HepG2 (cell line): ENCODE data around the gene NME4. TPM values are rescaled to one million over a fixed set of nuclear protein-coding genes. Genes with fewer than 3 reads are reported as not detected.

Experiments
- ARNT2 ChIP-seq: sonication (generic); formaldehyde crosslinking; IDR thresholded peaks from 2 replicates; pipeline ENCODE4 v1.8.0; 2022; ENCODE audit warnings: mild to moderate bottlenecking, low read depth, missing genetic modification reagents, moderate library complexity
- CC2D1A ChIP-seq: sonication (generic); formaldehyde crosslinking; IDR thresholded peaks from 2 replicates; pipeline ENCODE4 v1.8.1; 2023; ENCODE audit warnings: mild to moderate bottlenecking, missing genetic modification reagents
- MEF2D ChIP-seq: sonication (generic); formaldehyde crosslinking; IDR thresholded peaks from 2 replicates; pipeline ENCODE4 v1.5.1; 2020; ENCODE audit warnings: mild to moderate bottlenecking, missing genetic modification reagents
- MYNN ChIP-seq: sonication (generic); formaldehyde crosslinking; IDR thresholded peaks from 2 replicates; pipeline ENCODE4 v1.4.0; 2020; ENCODE audit warnings: mild to moderate bottlenecking, low read depth, missing genetic modification reagents
- NR2F2 ChIP-seq: IDR thresholded peaks from 2 replicates; pipeline ENCODE4 v1.6.1; 2012; ENCODE audit warnings: low read depth, inconsistent platforms, borderline replicate concordance
- SP4 ChIP-seq: sonication (generic); formaldehyde crosslinking; IDR thresholded peaks from 2 replicates; pipeline ENCODE4 v1.8.1; 2023; ENCODE audit warnings: mild to moderate bottlenecking, missing genetic modification reagents
- YEATS4 ChIP-seq: sonication (generic); formaldehyde crosslinking; IDR thresholded peaks from 2 replicates; pipeline ENCODE4 v1.4.0; 2020; ENCODE audit warnings: missing genetic modification reagents, borderline replicate concordance
- ZNF451 ChIP-seq: sonication (generic); formaldehyde crosslinking; IDR thresholded peaks from 2 replicates; pipeline ENCODE4 v1.5.0; 2020; ENCODE audit warnings: mild to moderate bottlenecking, missing genetic modification reagents
- polyA plus RNA-seq, 8 experiments: library from polyadenylated mRNA; depleted of rRNA in 3 of 8; stranded (reverse) in 7 of 8; unstranded in 1 of 8; fragments of >200 nt; fragmentation: Illumina TruSeq in 4 of 8; extraction: Trizol in 4 of 8; gene quantifications; 2 replicates each; pipeline versions ENCODE4 v1.2.1 to v1.2.3, GENCODE V29; 2011 to 2016; ENCODE audit warnings: low read depth in 4 of 8, missing spikeins in 1 of 8, mixed read lengths in 1 of 8; ENCODE audit not compliant: insufficient read depth in 1 of 8
- total RNA-seq, 5 experiments: library from RNA; depleted of rRNA; stranded (reverse); fragments of >200 nt; fragmentation: Illumina TruSeq; extraction: Trizol; gene quantifications; 2 replicates each; pipeline ENCODE4 v1.2.3, GENCODE V29; 2016; ENCODE audit warnings: low read depth in 1 of 5
- TF ChIP-seq, protein P1 (sequence below): sonication (generic); formaldehyde crosslinking; IDR thresholded peaks from 2 replicates; pipeline ENCODE4 v1.9.0; 2021; ENCODE audit warnings: missing genetic modification reagents, mild to moderate bottlenecking, borderline replicate concordance
- TF ChIP-seq, protein P2 (sequence below): fragments of 450-650 bp; IDR thresholded peaks from 2 replicates; pipeline ENCODE4 v1.6.1; 2017; ENCODE audit warnings: mild to moderate bottlenecking

The NME4 gene
- total and polyA plus RNA-seq, 2 of the 13 experiments (the other 11 are each of a cell fraction or from before 2014, with no cell fraction given), result 121 to 263 TPM

DNA sequence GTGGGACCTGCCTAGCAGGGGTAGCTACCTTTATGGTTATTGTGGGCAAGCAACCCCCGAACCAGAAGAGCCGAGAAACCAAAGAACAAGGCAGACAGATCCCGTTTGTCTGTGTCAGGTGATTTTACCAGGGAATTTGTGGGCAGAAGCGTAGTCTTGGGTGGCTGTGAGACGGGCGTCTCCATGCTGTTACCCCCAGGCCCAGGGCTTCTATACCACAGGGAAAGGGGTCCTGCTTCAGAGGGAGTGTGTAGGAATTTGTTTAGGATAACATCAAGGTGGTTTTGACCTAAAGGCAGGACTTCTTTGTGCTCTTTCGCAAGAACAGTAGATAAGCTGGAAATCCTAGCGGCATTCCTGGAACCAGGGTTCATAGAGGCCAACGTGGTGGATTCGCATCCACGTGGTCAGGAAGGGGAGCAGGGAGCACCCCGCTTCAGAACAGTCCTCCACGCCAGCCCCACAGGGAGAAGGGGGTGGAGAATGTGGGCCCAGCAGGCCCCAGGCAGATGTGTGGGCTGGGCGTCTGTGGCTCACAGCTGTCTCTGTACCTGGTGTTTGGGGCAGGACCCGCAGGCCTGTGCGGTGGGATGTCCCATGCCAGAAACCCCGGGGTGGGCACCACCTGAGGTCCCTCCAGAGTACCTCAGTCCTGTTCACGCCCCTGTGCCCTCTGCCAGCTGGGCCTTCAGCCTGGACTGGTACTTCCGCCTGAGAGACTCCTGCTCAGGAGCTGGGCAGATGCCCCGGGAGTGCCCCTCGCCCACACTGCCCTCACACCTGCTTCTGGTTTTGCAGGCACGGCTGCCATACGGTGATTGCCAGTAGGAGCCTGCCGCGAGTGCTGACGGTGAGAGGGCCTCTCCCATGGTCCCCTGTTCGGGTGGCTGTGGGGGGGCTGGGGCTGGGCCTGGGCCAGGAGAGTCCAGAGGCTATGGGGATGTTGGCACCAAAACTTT lies 8.8 kb downstream of the NME4 start (continued):
- TF ChIP-seq MEF2D (CRISPR knock-in tag) (0 out of 2 replicates have a peak, but pooled peaks have one; percentile 44), NR2F2 (peak; percentile 89), MYNN (CRISPR knock-in tag) (no peak), ARNT2 (peak; percentile 73), ZNF451 (CRISPR knock-in tag) (peak; percentile 65; the same call in 1 of the 2 replicates), YEATS4 (peak; percentile 93), SP4 (CRISPR knock-in tag) (peak; percentile 55; the same call in 1 of the 2 replicates), CC2D1A (no peak)
- TF ChIP-seq, protein P1, sequence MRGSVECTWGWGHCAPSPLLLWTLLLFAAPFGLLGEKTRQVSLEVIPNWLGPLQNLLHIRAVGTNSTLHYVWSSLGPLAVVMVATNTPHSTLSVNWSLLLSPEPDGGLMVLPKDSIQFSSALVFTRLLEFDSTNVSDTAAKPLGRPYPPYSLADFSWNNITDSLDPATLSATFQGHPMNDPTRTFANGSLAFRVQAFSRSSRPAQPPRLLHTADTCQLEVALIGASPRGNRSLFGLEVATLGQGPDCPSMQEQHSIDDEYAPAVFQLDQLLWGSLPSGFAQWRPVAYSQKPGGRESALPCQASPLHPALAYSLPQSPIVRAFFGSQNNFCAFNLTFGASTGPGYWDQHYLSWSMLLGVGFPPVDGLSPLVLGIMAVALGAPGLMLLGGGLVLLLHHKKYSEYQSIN (CRISPR knock-in tag), result no peak
- TF ChIP-seq, protein P2, sequence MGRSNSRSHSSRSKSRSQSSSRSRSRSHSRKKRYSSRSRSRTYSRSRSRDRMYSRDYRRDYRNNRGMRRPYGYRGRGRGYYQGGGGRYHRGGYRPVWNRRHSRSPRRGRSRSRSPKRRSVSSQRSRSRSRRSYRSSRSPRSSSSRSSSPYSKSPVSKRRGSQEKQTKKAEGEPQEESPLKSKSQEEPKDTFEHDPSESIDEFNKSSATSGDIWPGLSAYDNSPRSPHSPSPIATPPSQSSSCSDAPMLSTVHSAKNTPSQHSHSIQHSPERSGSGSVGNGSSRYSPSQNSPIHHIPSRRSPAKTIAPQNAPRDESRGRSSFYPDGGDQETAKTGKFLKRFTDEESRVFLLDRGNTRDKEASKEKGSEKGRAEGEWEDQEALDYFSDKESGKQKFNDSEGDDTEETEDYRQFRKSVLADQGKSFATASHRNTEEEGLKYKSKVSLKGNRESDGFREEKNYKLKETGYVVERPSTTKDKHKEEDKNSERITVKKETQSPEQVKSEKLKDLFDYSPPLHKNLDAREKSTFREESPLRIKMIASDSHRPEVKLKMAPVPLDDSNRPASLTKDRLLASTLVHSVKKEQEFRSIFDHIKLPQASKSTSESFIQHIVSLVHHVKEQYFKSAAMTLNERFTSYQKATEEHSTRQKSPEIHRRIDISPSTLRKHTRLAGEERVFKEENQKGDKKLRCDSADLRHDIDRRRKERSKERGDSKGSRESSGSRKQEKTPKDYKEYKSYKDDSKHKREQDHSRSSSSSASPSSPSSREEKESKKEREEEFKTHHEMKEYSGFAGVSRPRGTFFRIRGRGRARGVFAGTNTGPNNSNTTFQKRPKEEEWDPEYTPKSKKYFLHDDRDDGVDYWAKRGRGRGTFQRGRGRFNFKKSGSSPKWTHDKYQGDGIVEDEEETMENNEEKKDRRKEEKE, result no peak
- TF ChIP-seq, all 625 proteins: peak for 264
